Measurements from ENCODE around the gene KCNJ6. TPM values are rescaled to one million over a fixed set of nuclear protein-coding genes. Genes with fewer than 3 reads are reported as not detected.

Gene KCNJ6
- total and polyA plus RNA-seq, 2 of the 8 experiments (the other 6 are each of a cell fraction or from before 2014, with no cell fraction given), result 0.51 to 1.2 TPM

DNA sequence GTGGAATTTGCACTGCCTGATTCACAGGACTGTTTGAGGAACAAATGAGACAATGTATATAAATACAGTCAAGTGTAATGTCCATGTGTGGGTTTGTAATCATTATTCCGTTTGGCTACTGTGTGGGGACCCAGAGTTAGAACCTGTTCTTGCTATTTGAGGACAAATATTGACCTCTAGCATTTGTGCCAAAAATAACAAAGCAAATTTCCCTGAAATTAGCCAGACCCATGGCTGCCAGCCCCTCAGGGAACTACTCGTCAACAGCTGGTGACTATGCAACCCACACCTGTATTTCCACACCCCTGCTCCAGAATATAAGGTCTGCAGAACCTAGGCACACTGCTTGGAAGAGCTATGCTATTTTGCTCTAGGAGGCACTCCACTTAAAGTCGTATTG lies 70.7 kb downstream of the KCNJ6 start:
- POLR2A ChIA-PET (ENCODE audit: partially characterized antibody), result no interaction called here
- Histone ChIP-seq H3K23ac (ENCODE audit: insufficient read length) (no peak overlapping the region), H2BK12ac (ENCODE audit: low read depth, low read length) (no peak overlapping the region), H2AFZ (ENCODE audit: low read length) (no peak overlapping the region), H4K8ac (ENCODE audit: extremely low read depth, insufficient read depth, low read length) (no peak overlapping the region), H3K4me3 (ENCODE audit: extremely low read depth in 1 of 4, insufficient read depth in 2 of 4, low read depth in 3 of 4, low read length in 4 of 4) (no peak overlapping the region), H3K36me3 (ENCODE audit: control insufficient read depth in 2 of 4, insufficient read depth in 4 of 4, low read length in 3 of 4) (no peaks in the 10 kb centered on the region), H3K27ac (ENCODE audit: low read depth, low read length) (no peak overlapping the region), H3K4ac (replicated peaks; ENCODE audit: insufficient read length, low read depth, low read length) (no peak overlapping the region), H2AK5ac (ENCODE audit: low read depth, low read length) (no peak overlapping the region), H2BK15ac (ENCODE audit: low read length) (no peak overlapping the region), H3K79me2 (ENCODE audit: control insufficient read depth in 1 of 2, insufficient read depth in 2 of 2, low read length in 2 of 2) (no peaks in the 10 kb centered on the region), H2BK120ac (replicated peaks; ENCODE audit: low read depth, low read length) (no peak overlapping the region), H3K4me2 (ENCODE audit: insufficient read depth in 1 of 2, low read depth in 2 of 2, low read length in 2 of 2) (no peak overlapping the region), H3K9me3 (ENCODE audit: insufficient read depth in 2 of 2, low read depth in 1 of 2, low read length in 1 of 2) (no peaks in the 10 kb centered on the region), H4K5ac (ENCODE audit: insufficient read length, low read depth, low read length) (no peak overlapping the region), H3K4me1 (replicated peaks in 1 of 4; ENCODE audit: control insufficient read depth in 3 of 4, insufficient read depth in 4 of 4, low read length in 3 of 4) (peaks cover 3 to 11% (median 7%) of the 10 kb centered on the region in 4 experiments; a peak in 4 of 7 replicates), H3K23me2 (ENCODE audit: low read depth, low read length) (no peaks in the 10 kb centered on the region; the same call in 1 of the 2 replicates), H4K20me1 (replicated peaks in 1 of 2; ENCODE audit: control insufficient read depth in 1 of 2, insufficient read depth in 2 of 2, low read length in 2 of 2) (no peaks in the 10 kb centered on the region), H4K91ac (replicated peaks; ENCODE audit: insufficient read length, low read length) (no peak overlapping the region), H2BK5ac (ENCODE audit: low read depth, low read length) (no peak overlapping the region), H3K56ac (replicated peaks; ENCODE audit: insufficient read length, low read depth, low read length) (no peak overlapping the region), H3K27me3 (replicated peaks in 1 of 4; ENCODE audit: control insufficient read depth in 3 of 4, extremely low read depth in 1 of 4, insufficient read depth in 3 of 4, low read length in 3 of 4) (no peaks in the 10 kb centered on the region), H3K79me1 (ENCODE audit: low read depth, low read length) (no peaks in the 10 kb centered on the region), H3K14ac (ENCODE audit: insufficient read length) (no peak overlapping the region), H2BK20ac (ENCODE audit: low read length) (no peak overlapping the region; the same call in 1 of the 2 replicates), H3K18ac (ENCODE audit: extremely low read depth, low read length) (no peak overlapping the region), H3K9ac (replicated peaks in 1 of 4; ENCODE audit: extremely low read depth in 1 of 4, low read depth in 3 of 4, low read length in 3 of 4) (no peak overlapping the region)
- FAIRE-seq (no peak), DNase-seq (ENCODE audit: low read depth in 1 of 2, low spot score in 2 of 2) (no peak)
- CTCF ChIA-PET (ENCODE audit: partially characterized antibody), result interaction anchor here (0.6 to 1.0 kb wide), 3 partner anchors 17 to 86 kb away, joined by 3 to 4 read pairs (median 3); no protein-coding TSS in a partner anchor
- WGBS, 2 experiments (ENCODE audit: extremely low coverage in 1 of 2, insufficient coverage in 1 of 2, insufficient read length in 1 of 2, insufficient replicate concordance in 2 of 2, low coverage in 1 of 2, low lambda C conversion rate in 2 of 2, missing lambda C conversion rate in 1 of 2), result 81% methylated on average over 3 of the region's 3 CpGs; no CpG with 5 or more reads in 1 of the 2 experiments
- TF ChIP-seq, protein P1, sequence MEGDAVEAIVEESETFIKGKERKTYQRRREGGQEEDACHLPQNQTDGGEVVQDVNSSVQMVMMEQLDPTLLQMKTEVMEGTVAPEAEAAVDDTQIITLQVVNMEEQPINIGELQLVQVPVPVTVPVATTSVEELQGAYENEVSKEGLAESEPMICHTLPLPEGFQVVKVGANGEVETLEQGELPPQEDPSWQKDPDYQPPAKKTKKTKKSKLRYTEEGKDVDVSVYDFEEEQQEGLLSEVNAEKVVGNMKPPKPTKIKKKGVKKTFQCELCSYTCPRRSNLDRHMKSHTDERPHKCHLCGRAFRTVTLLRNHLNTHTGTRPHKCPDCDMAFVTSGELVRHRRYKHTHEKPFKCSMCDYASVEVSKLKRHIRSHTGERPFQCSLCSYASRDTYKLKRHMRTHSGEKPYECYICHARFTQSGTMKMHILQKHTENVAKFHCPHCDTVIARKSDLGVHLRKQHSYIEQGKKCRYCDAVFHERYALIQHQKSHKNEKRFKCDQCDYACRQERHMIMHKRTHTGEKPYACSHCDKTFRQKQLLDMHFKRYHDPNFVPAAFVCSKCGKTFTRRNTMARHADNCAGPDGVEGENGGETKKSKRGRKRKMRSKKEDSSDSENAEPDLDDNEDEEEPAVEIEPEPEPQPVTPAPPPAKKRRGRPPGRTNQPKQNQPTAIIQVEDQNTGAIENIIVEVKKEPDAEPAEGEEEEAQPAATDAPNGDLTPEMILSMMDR (IDR thresholded peaks at IDR 0.05; ENCODE audit: control extremely low read depth in 1 of 3, insufficient read depth in 1 of 3, low read depth in 1 of 3, low read length in 3 of 3), result no peak
- TF ChIP-seq EGR1 (IDR thresholded peaks at IDR 0.05; ENCODE audit: borderline replicate concordance, low read depth, low read length), result no peak
- TF ChIP-seq KDM5A (IDR thresholded peaks at IDR 0.05; ENCODE audit: low read length), result no peak
- TF ChIP-seq CHD1 (IDR thresholded peaks at IDR 0.05; ENCODE audit: low read depth, low read length), result no peak
- no peak for TF ChIP-seq SP2 (IDR thresholded peaks at IDR 0.05; ENCODE audit: low read length)
- TF ChIP-seq ZNF274 (IDR thresholded peaks at IDR 0.05; ENCODE audit: borderline replicate concordance, extremely low read depth, low read length), result no peak
- no peak for TF ChIP-seq NANOG (IDR thresholded peaks at IDR 0.05; ENCODE audit: insufficient read depth, low read depth, low read length, poor library complexity, severe bottlenecking)
- TF ChIP-seq, protein P2, sequence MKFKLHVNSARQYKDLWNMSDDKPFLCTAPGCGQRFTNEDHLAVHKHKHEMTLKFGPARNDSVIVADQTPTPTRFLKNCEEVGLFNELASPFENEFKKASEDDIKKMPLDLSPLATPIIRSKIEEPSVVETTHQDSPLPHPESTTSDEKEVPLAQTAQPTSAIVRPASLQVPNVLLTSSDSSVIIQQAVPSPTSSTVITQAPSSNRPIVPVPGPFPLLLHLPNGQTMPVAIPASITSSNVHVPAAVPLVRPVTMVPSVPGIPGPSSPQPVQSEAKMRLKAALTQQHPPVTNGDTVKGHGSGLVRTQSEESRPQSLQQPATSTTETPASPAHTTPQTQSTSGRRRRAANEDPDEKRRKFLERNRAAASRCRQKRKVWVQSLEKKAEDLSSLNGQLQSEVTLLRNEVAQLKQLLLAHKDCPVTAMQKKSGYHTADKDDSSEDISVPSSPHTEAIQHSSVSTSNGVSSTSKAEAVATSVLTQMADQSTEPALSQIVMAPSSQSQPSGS (IDR thresholded peaks at IDR 0.05; ENCODE audit: low read length), result no peak
- TF ChIP-seq JUN (IDR thresholded peaks at IDR 0.05; ENCODE audit: low read depth, low read length), result no peak
